Stomach smooth muscle (tissue), 2 donors: Measurements from ENCODE around the gene PRRT2.
A peak's percentile ranks its signal among the peaks of the same experiment; 100 is the strongest.

Experiments
- H3K27ac ChIP-seq: one replicate; pipeline ENCODE4 v1.7.0; 2013; ENCODE audit warnings: mild to moderate bottlenecking, low read length, inconsistent platforms
- H3K27me3 ChIP-seq, 2 donors: one replicate each; pipeline ENCODE4 v1.7.0; 2013; ENCODE audit warnings: low read length in 2 of 2; ENCODE audit not compliant: insufficient read depth in 2 of 2, control insufficient read depth in 1 of 2
- H3K36me3 ChIP-seq, 2 donors: one replicate each; pipeline ENCODE4 v1.7.0; 2013; ENCODE audit warnings: low read length in 2 of 2; ENCODE audit not compliant: control insufficient read depth in 2 of 2, insufficient read depth in 2 of 2
- H3K4me1 ChIP-seq: one replicate; pipeline ENCODE4 v1.7.0; 2013; ENCODE audit warnings: low read length; ENCODE audit not compliant: control insufficient read depth, insufficient read depth
- H3K4me3 ChIP-seq, 2 donors: one replicate each; pipeline ENCODE4 v1.7.0; 2013; ENCODE audit warnings: low read length in 2 of 2
- H3K9ac ChIP-seq, 2 donors: one replicate each; pipeline ENCODE4 v1.7.0; 2013; ENCODE audit warnings: low read length in 2 of 2, mild to moderate bottlenecking in 1 of 2
- H3K9me3 ChIP-seq, 2 donors: one replicate each; pipeline ENCODE4 v1.7.0; 2013; ENCODE audit warnings: low read length in 2 of 2; ENCODE audit not compliant: control insufficient read depth in 2 of 2
- donor health status: healthy.
- donor health status: Pancreatic carcinoma.

Gene PRRT2

DNA sequence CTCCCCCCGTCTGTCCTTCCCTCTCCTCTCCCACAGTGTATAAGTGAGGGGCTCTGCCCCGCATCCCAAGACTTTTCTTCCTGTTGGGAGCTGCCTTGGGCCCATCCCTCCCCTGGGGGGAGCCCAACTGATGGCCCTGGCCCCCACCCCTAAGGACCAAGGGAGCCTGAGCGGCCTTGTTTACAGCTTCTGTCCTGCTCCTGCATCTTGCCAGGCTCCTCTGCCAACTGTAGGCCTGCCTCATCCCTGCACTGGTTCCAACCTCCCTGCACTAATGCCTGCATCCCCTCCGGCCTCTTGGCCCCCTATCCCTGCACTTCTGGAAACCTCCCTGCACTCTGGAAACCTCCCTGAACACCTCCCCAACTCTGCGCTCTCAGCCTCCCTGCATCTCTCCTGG lies 2.6 kb downstream of the PRRT2 start:
- peaks cover 2 to 6% of the 10 kb centered on the region in 2 donors for H3K36me3 ChIP-seq
- H3K27ac ChIP-seq: peak overlapping the region; percentile 92
- no peaks in the 10 kb centered on the region for H3K27me3 ChIP-seq
- peaks cover 71% of the 10 kb centered on the region for H3K4me1 ChIP-seq
- peak overlapping the region; percentile 55 to 88 for H3K4me3 ChIP-seq
- H3K9ac ChIP-seq: no peak overlapping the region
- H3K9me3 ChIP-seq: no peaks in the 10 kb centered on the region

DNA sequence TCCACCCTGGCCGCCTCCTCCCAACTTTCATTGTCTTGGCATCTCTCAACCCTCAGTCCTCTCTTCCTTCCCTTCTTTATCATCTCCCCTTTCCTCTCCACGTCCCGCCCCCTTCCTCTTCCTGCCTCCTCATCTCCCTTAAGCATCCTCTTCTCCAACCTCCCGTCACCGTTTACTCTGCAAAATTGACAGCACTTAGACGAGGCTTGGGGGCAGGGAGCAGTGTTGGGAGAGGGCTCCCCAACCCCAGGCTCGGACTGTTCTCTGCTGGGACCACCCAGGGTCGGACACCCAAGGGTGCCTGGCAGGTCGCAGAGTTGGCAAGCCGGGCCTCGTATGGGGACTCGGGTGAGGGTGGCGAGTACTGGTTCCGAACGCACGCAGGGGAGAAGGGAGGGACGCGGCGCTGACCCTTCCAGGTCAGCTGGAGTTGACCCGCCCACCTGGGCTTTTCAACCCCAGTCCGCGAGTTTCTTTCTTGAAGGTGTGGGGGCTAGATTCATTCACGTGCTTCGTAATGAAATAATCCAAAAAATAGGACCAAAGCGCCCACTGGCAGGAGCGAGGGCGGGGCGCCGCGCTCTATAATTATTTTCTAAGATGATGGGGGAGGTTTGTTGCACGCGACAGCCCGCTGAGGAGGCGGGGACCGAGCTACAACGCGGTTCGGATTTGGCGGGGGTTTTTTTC lies 3.2 kb downstream of the PRRT2 start:
- Histone ChIP-seq H3K4me1 (peaks cover 69% of the 10 kb centered on the region), H3K4me3 (peak overlapping the region; percentile 55 to 88), H3K9ac (peak overlapping the region; percentile 34 to 58), H3K27me3 (no peaks in the 10 kb centered on the region), H3K27ac (peak overlapping the region; percentile 92), H3K36me3 (peaks cover 2 to 7% of the 10 kb centered on the region in 2 donors), H3K9me3 (no peaks in the 10 kb centered on the region)

DNA sequence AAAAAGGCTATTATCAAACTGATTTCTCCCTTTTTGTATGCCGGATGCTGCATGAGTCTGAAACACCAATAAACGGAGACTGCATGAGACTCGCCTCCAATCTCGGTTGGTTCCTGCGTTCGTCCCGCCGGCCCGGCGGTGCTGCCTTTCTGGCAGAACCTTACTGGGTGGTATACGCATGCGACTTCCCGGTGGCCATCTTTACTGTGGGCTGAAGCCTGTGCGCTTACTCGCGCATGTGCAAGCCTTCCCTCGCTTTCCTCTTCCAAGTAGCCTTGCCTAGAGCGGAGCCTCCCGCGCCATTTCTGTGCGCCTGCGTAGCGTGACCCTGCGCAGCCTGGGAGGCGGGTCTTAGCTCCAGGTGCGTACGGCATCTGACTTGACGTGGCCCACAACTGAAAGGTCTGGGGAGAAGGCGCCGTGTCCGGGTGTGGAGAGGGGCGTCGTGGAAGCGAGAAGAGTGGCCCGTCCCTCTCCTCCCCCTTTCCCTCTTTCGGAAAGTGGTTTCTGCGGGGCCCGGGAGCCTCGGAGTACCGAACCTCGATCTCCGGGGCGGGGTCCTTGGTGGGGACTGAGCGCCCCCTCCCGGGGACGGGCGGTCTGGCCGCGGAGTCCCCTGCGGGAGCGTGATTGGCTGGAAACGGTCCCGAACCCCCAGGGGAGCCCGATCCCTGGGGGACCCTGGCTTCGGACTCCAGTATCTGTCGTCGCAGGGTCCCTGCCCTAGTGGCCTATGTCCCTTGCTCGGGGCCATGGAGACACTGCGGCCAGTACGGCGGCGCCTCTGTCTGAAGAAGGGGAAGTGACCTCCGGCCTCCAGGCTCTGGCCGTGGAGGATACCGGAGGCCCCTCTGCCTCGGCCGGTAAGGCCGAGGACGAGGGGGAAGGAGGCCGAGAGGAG lies 4.0 kb downstream of the PRRT2 start, which contains the start of gene PAGR1:
Gene PAGR1, plus strand, starts transcription at position 360 of the 901 bp plus-strand sequence. Its CDS starts 374 bp downstream, at position 734.
- H3K4me1 ChIP-seq: peaks cover 68% of the 10 kb centered on the region
- no peaks in the 10 kb centered on the region for H3K27me3 ChIP-seq
- peak within 1 kb of the TSS; percentile 76 to 88 for H3K4me3 ChIP-seq
- H3K9ac ChIP-seq: peak within 1 kb of the TSS; percentile 76 to 80
- peaks cover 2 to 7% of the 10 kb centered on the region in 2 donors for H3K36me3 ChIP-seq
- H3K27ac ChIP-seq: peak within 1 kb of the TSS; percentile 92
- H3K9me3 ChIP-seq: no peaks in the 10 kb centered on the region

DNA sequence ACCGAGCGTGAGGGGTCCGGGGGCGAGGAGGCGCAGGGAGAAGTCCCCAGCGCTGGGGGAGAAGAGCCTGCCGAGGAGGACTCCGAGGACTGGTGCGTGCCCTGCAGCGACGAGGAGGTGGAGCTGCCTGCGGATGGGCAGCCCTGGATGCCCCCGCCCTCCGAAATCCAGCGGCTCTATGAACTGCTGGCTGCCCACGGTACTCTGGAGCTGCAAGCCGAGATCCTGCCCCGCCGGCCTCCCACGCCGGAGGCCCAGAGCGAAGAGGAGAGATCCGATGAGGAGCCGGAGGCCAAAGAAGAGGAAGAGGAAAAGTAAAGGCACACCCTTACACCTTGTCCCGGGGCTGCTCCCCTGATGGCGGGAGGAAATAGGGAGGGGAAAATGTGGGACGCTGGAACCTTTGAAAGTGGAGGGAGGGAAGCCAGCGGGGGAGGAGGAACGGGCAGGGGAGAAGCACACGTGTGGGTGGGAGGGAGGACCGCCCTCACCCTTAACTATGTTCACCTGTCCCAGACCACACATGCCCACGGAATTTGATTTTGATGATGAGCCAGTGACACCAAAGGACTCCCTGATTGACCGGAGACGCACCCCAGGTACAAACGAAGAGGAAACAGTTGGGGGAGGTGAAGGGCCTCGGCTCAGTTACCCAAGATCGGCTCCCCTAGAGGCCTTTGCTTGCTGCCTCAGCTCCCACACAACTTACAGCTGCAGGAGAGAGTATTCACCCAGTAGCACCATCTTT lies 4.9 kb downstream of the PRRT2 start:
- Histone ChIP-seq H3K4me1 (peaks cover 68% of the 10 kb centered on the region), H3K4me3 (peak overlapping the region; percentile 76 to 88), H3K27me3 (no peaks in the 10 kb centered on the region), H3K27ac (peak overlapping the region; percentile 86), H3K9ac (peak overlapping the region; percentile 76 to 80), H3K9me3 (no peaks in the 10 kb centered on the region), H3K36me3 (peaks cover 2 to 7% of the 10 kb centered on the region in 2 donors)

DNA sequence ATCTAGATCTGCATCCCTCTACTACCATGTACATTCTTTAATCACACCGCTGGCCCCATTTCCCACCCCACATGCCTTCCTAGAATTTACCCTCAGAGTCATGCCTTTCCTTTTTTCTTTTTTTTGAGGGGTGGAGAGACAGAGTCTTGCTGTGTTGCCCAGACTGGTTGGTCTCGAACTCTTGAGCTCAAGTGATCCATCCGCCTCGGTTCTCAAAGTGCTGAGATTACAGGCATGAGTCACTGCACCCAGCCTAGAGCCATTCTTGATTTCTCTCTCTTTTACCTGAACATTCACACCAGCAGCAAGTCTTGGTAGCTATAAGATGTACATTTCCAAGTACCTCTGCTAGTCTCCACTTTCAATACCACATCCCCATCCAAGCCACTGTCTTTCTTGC lies 6.1 kb downstream of the PRRT2 start:
- no peak overlapping the region for H3K27ac ChIP-seq
- H3K4me3 ChIP-seq: no peak overlapping the region

DNA sequence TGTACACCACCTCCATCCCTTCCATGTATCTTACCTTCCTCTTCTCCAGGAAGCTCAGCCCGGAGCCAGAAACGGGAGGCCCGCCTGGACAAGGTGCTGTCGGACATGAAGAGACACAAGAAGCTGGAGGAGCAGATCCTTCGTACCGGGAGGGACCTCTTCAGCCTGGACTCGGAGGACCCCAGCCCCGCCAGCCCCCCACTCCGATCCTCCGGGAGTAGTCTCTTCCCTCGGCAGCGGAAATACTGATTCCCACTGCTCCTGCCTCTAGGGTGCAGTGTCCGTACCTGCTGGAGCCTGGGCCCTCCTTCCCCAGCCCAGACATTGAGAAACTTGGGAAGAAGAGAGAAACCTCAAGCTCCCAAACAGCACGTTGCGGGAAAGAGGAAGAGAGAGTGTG lies 7.5 kb downstream of the PRRT2 start:
- peaks cover 59% of the 10 kb centered on the region for H3K4me1 ChIP-seq
- peaks cover 2 to 9% of the 10 kb centered on the region in 2 donors for H3K36me3 ChIP-seq
- H3K27ac ChIP-seq: peak overlapping the region; percentile 85
- peak overlapping the region in 1 of 2 donors; percentile 90 for H3K9ac ChIP-seq
- H3K27me3 ChIP-seq: no peaks in the 10 kb centered on the region
- peak overlapping the region in 1 of 2 donors; percentile 91 for H3K4me3 ChIP-seq
- H3K9me3 ChIP-seq: no peaks in the 10 kb centered on the region

More for the DNA sequence above, 6.1 kb downstream of the PRRT2 start:
- Histone ChIP-seq H3K4me1 (peaks cover 69% of the 10 kb centered on the region), H3K9ac (peak overlapping the region in 1 of 2 donors; percentile 36), H3K36me3 (peaks cover 2 to 9% of the 10 kb centered on the region in 2 donors), H3K9me3 (no peaks in the 10 kb centered on the region), H3K27me3 (no peaks in the 10 kb centered on the region)

DNA sequence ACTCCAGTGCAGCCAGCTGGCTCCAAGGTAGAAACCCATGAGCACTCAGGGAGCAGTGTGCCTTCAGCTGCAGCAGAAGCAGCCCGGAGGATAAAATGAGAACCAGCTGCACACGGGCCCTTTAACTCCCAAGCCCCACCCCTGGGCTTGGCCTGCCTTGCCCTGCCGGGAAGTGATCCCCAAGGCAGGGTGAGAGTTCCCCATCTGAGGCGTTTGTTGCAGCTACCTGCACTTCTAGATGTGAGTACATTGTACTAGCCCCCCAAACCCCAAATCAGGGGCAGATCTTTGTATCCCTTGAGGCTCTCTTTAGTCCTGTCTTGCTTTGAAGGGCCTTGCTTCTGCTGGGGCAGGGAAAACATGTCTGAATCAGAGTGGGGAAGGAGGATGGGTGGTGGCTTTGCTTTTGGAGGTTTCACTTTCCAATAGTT lies 8.3 kb downstream of the PRRT2 start, which contains the start of gene MVP:
Gene MVP, plus strand, starts transcription at position 192 of the 431 bp plus-strand sequence. CDS start 10,088 bp downstream, outside the sequence.
- peak within 1 kb of the TSS; percentile 87 to 91 for H3K4me3 ChIP-seq
- H3K4me1 ChIP-seq: peaks cover 59% of the 10 kb centered on the region
- H3K36me3 ChIP-seq: peaks cover 2 to 9% of the 10 kb centered on the region in 2 donors
- peak within 1 kb of the TSS; percentile 88 to 90 for H3K9ac ChIP-seq
- no peaks in the 10 kb centered on the region for H3K9me3 ChIP-seq
- no peaks in the 10 kb centered on the region for H3K27me3 ChIP-seq
- peak within 1 kb of the TSS; percentile 85 for H3K27ac ChIP-seq

DNA sequence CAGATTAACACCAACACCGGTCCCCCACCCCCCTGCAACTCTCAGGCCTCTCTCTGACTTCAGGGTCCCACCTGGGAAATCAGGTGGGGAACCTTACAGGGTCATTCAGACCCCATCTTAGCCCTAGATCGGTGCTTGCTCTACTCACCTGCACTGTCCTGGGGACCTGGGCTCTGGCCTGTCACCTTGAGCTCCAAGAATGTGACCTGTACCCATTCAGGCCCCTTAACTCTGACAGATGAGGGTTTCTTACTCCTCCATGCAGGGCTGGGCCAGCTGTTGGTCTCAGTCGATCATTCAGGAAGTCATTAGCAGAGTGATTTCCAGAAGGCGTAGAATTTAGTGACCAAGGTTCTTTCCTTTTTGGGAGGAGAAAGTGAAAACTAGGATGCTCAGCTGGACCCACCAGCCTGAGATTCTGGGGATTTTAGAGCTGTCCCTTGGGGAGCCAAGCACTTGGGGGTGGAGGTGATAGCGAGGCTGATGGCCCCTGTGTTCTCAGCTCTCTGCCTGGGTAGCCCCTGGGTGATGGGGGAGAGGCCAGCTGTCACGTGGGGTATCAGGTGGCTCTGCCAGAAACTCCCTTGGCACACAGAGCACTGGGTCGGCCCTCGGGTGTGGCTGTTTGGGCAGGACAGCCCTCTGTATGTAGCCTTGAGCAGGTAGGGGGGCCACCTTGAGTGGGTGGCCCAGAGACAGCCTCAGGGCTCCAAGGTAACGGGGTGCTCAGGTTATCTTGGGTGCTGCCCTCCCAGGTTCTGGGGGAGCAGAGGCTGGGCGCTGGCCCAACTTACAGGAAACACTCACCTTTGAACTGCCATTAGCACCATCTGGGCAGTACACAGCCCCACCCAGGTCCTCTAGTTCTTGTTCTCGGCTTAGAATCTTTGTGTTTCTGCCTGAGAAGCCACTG lies 9.0 kb downstream of the PRRT2 start:
- Histone ChIP-seq H3K4me3 (peak overlapping the region; percentile 87 to 91), H3K36me3 (peaks cover 2 to 9% of the 10 kb centered on the region in 2 donors), H3K9ac (peak overlapping the region; percentile 88 to 90), H3K27me3 (no peaks in the 10 kb centered on the region), H3K27ac (peak overlapping the region; percentile 85), H3K9me3 (no peaks in the 10 kb centered on the region), H3K4me1 (peaks cover 62% of the 10 kb centered on the region)

DNA sequence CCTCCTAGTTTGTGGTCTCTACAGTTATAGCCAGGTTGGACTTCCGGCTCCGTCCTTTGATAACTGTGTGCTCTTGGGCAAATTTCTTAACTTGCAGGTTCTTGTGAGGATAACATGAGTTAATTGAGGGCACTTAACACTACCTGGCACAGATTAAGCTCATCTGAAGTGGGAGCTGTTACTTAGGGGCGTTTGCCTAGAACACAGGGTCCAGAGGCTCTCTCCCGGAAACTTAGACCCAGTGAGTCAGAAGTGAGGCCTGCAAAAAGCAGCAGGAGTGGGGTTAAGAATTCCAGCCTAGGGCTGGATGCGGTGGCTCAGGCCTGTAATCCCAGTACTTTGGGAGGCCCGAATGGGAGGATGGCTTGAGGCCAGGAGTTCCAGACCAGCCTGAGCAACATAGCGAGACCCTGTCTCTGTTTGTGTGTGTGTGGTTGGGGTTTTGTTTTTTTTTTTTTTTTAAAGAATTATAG lies 9.7 kb downstream of the PRRT2 start:
- peaks cover 62% of the 10 kb centered on the region for H3K4me1 ChIP-seq

More for the DNA sequence above, 9.7 kb downstream of the PRRT2 start:
- Histone ChIP-seq H3K27me3 (no peaks in the 10 kb centered on the region), H3K4me3 (peak overlapping the region; percentile 87 to 91), H3K36me3 (peaks cover 2 to 9% of the 10 kb centered on the region in 2 donors), H3K27ac (peak overlapping the region; percentile 85), H3K9me3 (no peaks in the 10 kb centered on the region), H3K9ac (peak overlapping the region; percentile 88 to 90)
